ENCODE data around the gene NOS3.

Gene NOS3

GRCh38 chr7:150996376-150997074, 5.7 kb downstream of the NOS3 start:
- H3K4me1 Mint-ChIP-seq: peaks cover 13% of the 10 kb centered on the region
- peak; percentile 4 for ATAC-seq
- H3K9me3 Mint-ChIP-seq: peaks cover under 1% of the 10 kb centered on the region
- no peaks in the 10 kb centered on the region for H3K36me3 Mint-ChIP-seq
- peaks cover 68% of the 10 kb centered on the region for H3K27me3 Mint-ChIP-seq
- no peak overlapping the region for H3K4me3 Mint-ChIP-seq
- no peak overlapping the region for H3K27ac Mint-ChIP-seq

DNA sequence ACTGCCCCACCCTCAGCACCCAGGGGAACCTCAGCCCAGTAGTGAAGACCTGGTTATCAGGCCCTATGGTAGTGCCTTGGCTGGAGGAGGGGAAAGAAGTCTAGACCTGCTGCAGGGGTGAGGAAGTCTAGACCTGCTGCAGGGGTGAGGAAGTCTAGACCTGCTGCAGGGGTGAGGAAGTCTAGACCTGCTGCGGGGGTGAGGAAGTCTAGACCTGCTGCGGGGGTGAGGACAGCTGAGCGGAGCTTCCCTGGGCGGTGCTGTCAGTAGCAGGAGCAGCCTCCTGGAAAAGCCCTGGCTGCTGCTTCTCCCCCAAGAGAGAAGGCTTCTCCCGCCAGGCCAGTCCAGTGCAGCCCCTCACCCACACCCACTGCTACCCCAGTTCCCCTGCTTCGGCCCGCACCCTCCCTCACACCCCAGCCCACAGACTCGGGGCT, 6.3 kb downstream of the NOS3 start:
- ATAC-seq: no peak
- peaks cover 69% of the 10 kb centered on the region for H3K27me3 Mint-ChIP-seq
- peaks cover 13% of the 10 kb centered on the region for H3K4me1 Mint-ChIP-seq
- H3K36me3 Mint-ChIP-seq: no peaks in the 10 kb centered on the region
- H3K4me3 Mint-ChIP-seq: no peak overlapping the region
- no peak overlapping the region for H3K27ac Mint-ChIP-seq
- no peaks in the 10 kb centered on the region for H3K9me3 Mint-ChIP-seq

DNA sequence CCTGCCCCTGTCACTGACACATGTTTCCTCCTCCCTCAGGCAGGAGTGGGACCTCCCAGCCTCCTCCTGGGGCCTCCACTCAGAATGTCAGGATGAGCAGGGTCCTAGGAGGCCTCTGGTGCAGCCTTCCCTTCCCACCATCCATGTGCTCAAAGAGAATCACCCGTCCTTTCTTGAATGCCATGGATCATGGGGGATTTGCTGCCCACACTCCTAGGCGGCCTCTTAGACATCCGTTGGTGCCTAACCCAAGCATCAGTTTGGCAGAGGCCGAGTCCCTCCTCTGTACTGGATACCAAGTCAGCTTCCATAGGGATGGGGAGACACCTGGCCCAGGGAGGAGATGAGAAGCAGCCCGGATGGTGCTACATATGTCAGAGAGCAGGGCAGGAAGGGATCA, 7.0 kb downstream of the NOS3 start:
- Mint-ChIP-seq H3K4me1 (peaks cover 13% of the 10 kb centered on the region), H3K36me3 (no peaks in the 10 kb centered on the region), H3K27ac (no peak overlapping the region), H3K27me3 (peaks cover 63% of the 10 kb centered on the region), H3K9me3 (no peaks in the 10 kb centered on the region), H3K4me3 (no peak overlapping the region)
- ATAC-seq: no peak

DNA sequence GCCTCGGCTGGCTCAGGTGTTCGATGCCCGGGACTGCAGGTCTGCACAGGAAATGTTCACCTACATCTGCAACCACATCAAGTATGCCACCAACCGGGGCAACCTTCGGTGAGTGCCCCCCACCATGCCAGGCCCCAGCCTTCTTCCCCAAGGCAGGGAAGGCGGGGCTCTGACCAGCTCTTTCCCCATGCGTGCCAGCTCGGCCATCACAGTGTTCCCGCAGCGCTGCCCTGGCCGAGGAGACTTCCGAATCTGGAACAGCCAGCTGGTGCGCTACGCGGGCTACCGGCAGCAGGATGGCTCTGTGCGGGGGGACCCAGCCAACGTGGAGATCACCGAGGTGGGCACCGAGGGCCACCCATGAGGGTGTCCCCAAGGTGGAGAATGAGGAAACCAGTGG, 7.5 kb downstream of the NOS3 start:
- no peak for ATAC-seq
- Mint-ChIP-seq H3K9me3 (no peaks in the 10 kb centered on the region), H3K4me3 (no peak overlapping the region), H3K27me3 (peaks cover 58% of the 10 kb centered on the region), H3K4me1 (peaks cover 13% of the 10 kb centered on the region), H3K36me3 (no peaks in the 10 kb centered on the region), H3K27ac (no peak overlapping the region)

DNA sequence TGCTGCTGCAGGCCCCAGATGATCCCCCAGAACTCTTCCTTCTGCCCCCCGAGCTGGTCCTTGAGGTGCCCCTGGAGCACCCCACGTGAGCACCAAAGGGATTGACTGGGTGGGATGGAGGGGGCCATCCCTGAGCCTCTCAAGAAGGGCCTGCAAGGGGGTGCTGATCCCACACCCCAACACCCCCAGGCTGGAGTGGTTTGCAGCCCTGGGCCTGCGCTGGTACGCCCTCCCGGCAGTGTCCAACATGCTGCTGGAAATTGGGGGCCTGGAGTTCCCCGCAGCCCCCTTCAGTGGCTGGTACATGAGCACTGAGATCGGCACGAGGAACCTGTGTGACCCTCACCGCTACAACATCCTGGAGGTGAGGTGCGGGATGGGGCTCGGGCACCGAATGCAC, 8.2 kb downstream of the NOS3 start:
- Mint-ChIP-seq H3K4me3 (no peak overlapping the region), H3K36me3 (no peaks in the 10 kb centered on the region), H3K9me3 (no peaks in the 10 kb centered on the region), H3K4me1 (peaks cover 13% of the 10 kb centered on the region), H3K27me3 (peaks cover 58% of the 10 kb centered on the region), H3K27ac (no peak overlapping the region)
- no peak for ATAC-seq

DNA sequence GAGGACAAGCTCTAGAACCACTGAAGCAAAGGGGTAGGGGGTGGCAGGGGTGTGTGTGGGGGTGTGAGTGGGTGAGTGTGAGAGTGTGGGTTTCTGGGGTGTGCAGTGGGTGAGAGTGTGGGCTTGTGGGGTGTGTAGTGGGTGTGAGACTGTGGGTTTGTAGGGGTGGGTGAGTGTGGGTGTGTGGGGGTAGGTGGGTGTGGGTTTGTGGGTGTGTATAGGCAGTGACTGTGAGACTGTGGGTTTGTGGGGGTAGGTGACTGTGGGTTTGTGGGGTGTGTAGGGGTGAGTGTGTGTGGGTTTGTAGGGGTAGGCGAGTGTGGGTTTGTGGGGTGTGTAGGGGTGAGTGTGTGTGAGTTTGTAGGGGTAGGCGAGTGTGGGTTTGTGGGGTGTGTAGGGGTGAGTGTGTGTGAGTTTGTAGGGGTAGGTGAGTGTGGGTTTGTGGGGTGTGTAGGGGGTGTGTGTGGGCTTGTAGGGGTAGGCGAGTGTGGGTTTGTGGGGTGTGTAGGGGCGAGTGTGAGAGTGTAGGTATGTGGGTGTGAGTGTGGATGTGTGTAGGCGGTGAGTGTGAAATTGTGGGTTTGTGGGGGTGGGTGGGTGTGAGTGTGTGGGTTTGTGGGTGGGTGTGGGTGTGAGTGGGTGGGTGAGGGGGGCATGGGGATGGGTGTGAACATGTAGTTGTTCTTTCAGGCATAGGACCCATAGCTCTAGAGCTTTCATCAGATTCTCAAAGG, 8.8 kb downstream of the NOS3 start:
- H3K9me3 Mint-ChIP-seq: no peaks in the 10 kb centered on the region
- no peak overlapping the region for H3K4me3 Mint-ChIP-seq
- no peaks in the 10 kb centered on the region for H3K36me3 Mint-ChIP-seq

GRCh38 chr7:151000897-151001495, 10.2 kb downstream of the NOS3 start:
- no peak for ATAC-seq
- Mint-ChIP-seq H3K4me3 (no peak overlapping the region), H3K36me3 (no peaks in the 10 kb centered on the region), H3K27me3 (peaks cover 58% of the 10 kb centered on the region), H3K9me3 (no peaks in the 10 kb centered on the region), H3K27ac (no peak overlapping the region), H3K4me1 (peaks cover 8% of the 10 kb centered on the region)

More for the DNA sequence above, 8.8 kb downstream of the NOS3 start:
- H3K27me3 Mint-ChIP-seq: peaks cover 58% of the 10 kb centered on the region
- peaks cover 11% of the 10 kb centered on the region for H3K4me1 Mint-ChIP-seq
- H3K27ac Mint-ChIP-seq: no peak overlapping the region
- no peak for ATAC-seq

DNA sequence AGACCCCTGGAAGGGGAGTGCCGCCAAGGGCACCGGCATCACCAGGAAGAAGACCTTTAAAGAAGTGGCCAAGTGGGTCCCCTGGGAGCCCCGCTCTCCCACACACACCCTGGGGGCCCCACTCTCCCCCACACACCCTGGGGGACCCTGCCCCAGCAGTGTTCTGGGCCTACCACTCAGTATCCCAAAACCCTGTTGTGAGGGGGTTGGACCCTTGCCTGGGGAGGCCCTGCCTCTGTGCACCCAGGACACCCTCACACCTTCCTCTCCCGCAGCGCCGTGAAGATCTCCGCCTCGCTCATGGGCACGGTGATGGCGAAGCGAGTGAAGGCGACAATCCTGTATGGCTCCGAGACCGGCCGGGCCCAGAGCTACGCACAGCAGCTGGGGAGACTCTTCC, 10.7 kb downstream of the NOS3 start:
- Mint-ChIP-seq H3K9me3 (no peaks in the 10 kb centered on the region), H3K4me3 (no peak overlapping the region), H3K27ac (no peak overlapping the region), H3K36me3 (no peaks in the 10 kb centered on the region), H3K27me3 (peaks cover 53% of the 10 kb centered on the region), H3K4me1 (peaks cover 8% of the 10 kb centered on the region)
- ATAC-seq: no peak

GRCh38 chr7:151003572-151003971, 12.8 kb downstream of the NOS3 start:
- ATAC-seq: no peak
- peaks cover 12% of the 10 kb centered on the region for H3K4me1 Mint-ChIP-seq
- no peaks in the 10 kb centered on the region for H3K36me3 Mint-ChIP-seq
- no peaks in the 10 kb centered on the region for H3K9me3 Mint-ChIP-seq
- peaks cover 32% of the 10 kb centered on the region for H3K27me3 Mint-ChIP-seq
- no peak overlapping the region for H3K27ac Mint-ChIP-seq
- H3K4me3 Mint-ChIP-seq: no peak overlapping the region

GRCh38 chr7:151005566-151005965, 14.7 kb downstream of the NOS3 start:
- peaks cover 12% of the 10 kb centered on the region for H3K27me3 Mint-ChIP-seq
- no peak overlapping the region for H3K4me3 Mint-ChIP-seq
- H3K36me3 Mint-ChIP-seq: no peaks in the 10 kb centered on the region
- H3K4me1 Mint-ChIP-seq: peaks cover 20% of the 10 kb centered on the region
- no peak overlapping the region for H3K27ac Mint-ChIP-seq
- H3K9me3 Mint-ChIP-seq: no peaks in the 10 kb centered on the region
- no peak for ATAC-seq

- ATAC-seq: peak; percentile 2
- no peaks in the 10 kb centered on the region for H3K9me3 Mint-ChIP-seq
- H3K4me3 Mint-ChIP-seq: no peak overlapping the region
- H3K36me3 Mint-ChIP-seq: no peaks in the 10 kb centered on the region
- no peak overlapping the region for H3K27ac Mint-ChIP-seq
- peaks cover 28% of the 10 kb centered on the region for H3K4me1 Mint-ChIP-seq
- H3K27me3 Mint-ChIP-seq: peaks cover under 1% of the 10 kb centered on the region
Measured at GRCh38 chr7:151006590-151007300, 15.9 kb downstream of the NOS3 start.

DNA sequence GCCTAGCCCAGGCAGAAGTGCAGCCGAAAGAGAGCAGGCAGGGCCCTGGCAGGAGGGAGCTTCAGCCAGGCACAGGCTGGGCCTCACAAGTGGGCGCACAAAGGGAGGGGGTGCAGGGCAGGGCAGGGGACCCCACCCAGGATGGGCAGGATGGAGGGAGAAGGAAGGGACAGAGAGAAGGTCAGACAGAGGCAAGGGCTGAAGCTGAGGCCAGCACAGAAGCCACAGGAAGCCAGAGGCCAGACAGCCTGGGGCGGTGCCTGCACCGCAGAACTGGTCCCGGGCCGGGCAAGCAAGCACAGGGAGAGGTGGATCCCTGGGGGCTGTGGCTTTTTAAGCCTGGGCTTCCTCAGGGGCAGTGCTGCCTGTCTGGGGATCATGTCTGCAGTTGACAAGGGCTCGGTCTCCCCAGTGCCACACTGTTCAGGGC, 16.7 kb downstream of the NOS3 start:
- no peak for ATAC-seq
- no peaks in the 10 kb centered on the region for H3K9me3 Mint-ChIP-seq
- H3K27ac Mint-ChIP-seq: no peak overlapping the region
- H3K36me3 Mint-ChIP-seq: no peaks in the 10 kb centered on the region
- H3K27me3 Mint-ChIP-seq: no peaks in the 10 kb centered on the region
- no peak overlapping the region for H3K4me3 Mint-ChIP-seq
- peaks cover 33% of the 10 kb centered on the region for H3K4me1 Mint-ChIP-seq

DNA sequence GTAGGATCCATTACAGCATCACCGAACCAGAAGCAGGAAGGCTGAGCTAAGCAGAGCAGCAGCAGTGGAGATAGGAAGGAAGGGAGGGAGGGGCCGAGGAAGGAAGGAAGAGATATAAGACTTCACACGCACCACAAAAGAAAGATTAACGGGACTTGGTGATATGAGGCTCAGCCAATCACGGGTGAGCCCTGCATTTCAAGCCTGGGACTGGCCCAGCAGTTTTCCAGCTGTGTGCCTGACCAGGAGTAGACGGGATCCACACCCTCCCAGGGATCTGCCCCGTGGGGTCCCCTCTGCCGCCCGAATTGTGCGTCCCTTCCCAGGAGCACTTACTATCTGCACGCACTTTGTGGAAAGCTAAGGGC, 17.3 kb downstream of the NOS3 start:
- Mint-ChIP-seq H3K4me1 (peaks cover 36% of the 10 kb centered on the region), H3K27me3 (no peaks in the 10 kb centered on the region), H3K9me3 (no peaks in the 10 kb centered on the region), H3K4me3 (peak overlapping the region; percentile 73), H3K27ac (no peak overlapping the region), H3K36me3 (no peaks in the 10 kb centered on the region)
- no peak for ATAC-seq

DNA sequence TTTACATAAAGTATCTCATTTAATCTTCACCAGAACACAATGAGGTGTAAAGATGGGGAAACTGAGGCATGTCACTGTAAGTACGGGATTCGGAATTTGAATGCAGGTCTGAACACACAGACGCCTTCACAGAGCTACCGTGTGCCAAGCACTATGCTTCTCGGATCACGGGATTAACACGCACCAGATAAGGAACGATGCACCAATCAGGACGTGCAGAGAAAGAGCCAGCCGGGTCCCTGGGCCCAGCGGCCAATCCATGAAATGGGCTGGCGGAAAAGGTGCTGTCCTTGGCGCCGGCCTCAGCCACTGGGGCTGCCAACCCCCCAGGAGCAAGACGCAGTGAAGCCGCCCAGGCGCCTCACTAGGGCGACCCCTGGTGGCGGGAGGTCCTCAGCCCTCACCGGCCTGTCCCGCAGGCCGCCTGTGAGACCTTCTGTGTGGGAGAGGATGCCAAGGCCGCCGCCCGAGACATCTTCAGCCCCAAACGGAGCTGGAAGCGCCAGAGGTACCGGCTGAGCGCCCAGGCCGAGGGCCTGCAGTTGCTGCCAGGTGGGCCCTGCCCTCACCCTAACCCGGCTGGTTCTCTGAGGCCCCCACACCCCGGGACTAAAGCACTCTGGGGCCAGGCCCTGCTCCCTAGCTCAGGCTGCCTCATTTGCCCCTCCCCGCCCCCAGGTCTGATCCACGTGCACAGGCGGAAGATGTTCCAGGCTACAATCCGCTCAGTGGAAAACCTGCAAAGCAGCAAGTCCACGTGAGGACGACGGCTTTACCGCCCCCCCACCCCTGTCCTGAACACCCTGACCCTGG, 17.9 kb downstream of the NOS3 start:
- H3K9me3 Mint-ChIP-seq: no peaks in the 10 kb centered on the region
- H3K36me3 Mint-ChIP-seq: no peaks in the 10 kb centered on the region
- ATAC-seq: peak; percentile 71
- peaks cover 36% of the 10 kb centered on the region for H3K4me1 Mint-ChIP-seq
- H3K27me3 Mint-ChIP-seq: no peaks in the 10 kb centered on the region
- no peak overlapping the region for H3K27ac Mint-ChIP-seq
- H3K4me3 Mint-ChIP-seq: peak overlapping the region; percentile 73
